Airway epithelial cell (primary cell): ENCODE data around the gene RGS8. TPM values are rescaled to one million over a fixed set of nuclear protein-coding genes. Genes with fewer than 3 reads are reported as not detected.

ENCODE experiments used
- total RNA-seq: library from RNA; depleted of rRNA; stranded (reverse); fragments of >200 nt; gene quantifications from 2 replicates; pipeline ENCODE4 v1.2.3, GENCODE V29; 2015

The RGS8 gene, protein sequence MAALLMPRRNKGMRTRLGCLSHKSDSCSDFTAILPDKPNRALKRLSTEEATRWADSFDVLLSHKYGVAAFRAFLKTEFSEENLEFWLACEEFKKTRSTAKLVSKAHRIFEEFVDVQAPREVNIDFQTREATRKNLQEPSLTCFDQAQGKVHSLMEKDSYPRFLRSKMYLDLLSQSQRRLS
- not detected in 2 replicates for total RNA-seq

DNA sequence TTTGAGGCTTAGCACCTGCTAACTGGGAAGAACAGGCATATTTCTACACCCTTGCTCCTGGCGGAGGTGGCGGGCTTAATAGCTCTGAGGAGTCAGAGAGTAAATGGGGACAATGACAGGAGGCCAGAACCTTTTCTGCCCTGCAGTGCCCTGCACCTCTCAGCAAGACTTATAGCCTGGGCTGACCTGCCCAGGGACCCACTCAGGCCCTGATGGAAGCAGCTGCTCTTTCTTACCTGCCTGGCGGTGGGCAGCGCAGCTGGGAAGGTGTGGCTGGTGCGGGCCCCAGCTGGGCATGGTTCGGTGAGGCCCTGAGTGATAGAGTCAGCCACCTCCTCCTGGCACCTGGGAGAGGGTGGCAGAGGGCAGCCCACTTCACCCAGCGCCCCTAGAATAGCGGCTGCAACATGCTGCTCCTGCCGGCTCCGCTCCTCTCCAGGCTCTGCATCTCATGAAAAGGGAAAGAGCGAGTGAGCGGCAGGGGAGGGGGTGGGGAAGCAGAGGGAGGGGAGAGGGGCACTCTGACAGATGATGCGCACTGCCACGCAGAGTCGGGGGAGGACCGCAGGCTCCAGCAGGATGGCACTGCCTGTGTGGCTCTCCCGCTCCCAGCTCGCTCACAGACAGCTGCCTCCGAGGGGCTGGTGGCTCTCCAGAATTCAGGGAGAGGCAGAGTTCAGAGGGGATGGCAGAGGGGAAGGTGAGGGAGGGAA lies at the start of gene RGS8:
Gene RGS8 (minus strand): TSS at position 472 of the 713 bp plus-strand sequence. CDS start 14,938 bp downstream, outside the sequence.

Other genes starting within 250 kb of the RGS8 start
- gene RGSL1, start 234.4 kb downstream of the RGS8 start, total RNA-seq = not detected in 2 replicates
- 4.2 and 6.1 TPM in 2 replicates for gene RNASEL, start 95.3 kb downstream of the RGS8 start, total RNA-seq
- 0.74 and 1.2 TPM in 2 replicates for gene RGS16, start 80.2 kb downstream of the RGS8 start, total RNA-seq
- 0.88 and 2.7 TPM in 2 replicates for gene NPL, start 105.2 kb upstream of the RGS8 start, total RNA-seq
- gene DHX9, start 154.8 kb upstream of the RGS8 start, total RNA-seq = 115 and 120 TPM in 2 replicates